ENCODE results near the gene FCHSD1. TPM values are rescaled to one million over a fixed set of nuclear protein-coding genes. Genes with fewer than 3 reads are reported as not detected.

The FCHSD1 gene
- total RNA-seq, 1 experiment from 2014 or later, result 8.5 TPM

DNA sequence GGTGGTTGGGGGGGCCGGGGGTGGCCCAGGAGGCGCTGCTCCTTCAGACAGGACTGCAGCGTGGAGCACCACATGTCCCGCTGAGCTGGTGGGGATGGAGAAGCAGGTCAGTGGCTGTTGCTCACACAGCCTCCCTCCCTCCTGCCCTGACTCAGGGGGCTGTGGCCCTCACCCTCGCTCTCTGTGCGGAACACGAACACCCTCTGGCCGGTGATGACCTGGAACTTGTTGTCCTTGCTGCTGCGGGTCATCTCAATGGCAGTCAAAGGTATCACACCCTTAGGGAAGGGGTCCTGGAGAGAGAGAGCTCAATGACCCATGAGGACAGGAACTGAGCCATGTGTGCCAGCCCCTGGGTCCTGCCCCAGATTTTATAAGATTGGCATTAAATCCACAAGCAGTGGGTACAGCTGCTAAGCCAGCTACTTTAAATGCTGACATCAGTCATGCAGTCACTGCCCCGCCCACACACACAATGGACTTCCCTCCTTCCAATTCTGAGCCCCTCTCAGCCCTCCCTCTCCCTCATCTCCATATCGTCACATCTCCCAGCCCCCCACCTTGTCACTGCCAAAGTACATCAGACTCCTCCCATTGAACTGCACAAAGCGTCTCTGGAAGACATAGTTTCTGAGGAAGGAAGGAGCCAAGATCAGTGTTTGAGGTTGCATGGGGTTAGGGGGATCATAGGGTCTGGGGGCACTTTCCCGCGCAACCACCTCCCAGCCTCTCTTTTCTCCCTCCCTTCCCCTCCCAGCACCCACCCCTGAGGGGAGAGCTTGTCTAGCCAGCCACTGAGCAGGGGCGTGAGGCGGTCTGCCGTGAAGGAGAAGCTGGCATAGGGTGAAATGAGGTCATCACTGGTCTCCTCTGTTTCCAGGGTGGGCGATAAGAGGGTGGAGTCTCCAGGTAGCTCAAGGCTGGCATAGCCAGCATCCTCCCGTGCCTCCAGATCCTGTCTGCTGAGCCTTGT is 21.9 kb upstream of the FCHSD1 start:
- DNase-seq (ENCODE audit: low read depth), result no peak

DNA sequence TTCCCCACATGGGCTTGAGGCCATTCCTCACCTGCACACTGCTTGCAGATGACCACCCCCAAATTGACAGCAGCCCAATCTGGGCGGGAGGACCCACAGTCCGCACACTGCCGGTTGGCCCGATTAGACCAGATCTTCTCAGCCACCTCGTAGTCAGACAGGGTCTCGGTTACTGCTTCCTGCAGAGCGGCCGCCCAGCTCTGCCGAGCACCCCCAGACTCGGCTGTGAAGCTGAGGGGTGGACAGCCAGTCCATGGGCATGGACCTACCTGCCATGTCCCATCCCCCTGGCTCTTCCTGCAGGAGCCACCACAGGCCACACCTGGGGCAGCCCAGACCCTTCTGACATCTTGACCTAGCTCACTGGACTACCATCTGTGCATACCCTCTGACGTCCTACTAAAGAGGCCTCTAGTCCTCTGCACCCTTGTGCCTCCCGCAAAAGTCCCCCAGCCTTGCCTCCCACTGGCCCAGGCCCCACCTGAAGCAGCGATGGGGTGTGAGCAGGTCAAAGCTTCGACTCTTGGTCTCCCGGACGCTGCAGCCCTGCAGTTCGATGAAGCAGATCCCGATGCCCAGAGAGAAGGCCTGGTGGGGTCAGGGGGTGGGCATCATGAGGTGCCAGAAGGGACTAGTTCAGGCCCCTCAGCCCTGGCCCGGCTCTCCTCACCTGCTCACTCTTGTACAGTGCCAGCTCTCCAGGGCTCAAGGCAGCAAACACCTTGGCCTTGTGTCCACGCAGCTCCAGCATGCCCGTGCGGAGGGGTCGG is 21.0 kb upstream of the FCHSD1 start:
- DNase-seq (ENCODE audit: low read depth), result no peak

DNA sequence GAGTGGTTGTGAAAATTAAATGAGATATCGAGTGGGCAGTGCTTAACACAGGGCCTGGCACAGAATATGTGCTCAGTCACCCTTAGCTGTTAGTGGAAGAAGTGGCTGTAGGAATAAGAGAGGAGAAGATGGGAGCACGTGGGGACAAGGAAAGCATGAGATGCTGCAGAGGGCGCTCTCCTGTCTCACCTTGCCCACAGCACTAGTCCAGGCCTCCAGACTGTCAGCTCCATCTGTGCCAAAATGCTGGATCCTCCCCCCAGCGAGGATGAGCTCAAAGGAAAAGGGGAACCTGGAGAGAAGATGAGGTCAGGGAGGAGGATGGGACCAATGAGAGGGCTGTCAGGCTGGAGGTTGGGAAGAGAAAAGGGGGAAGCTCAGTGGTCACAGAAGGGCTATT is 18.3 kb upstream of the FCHSD1 start:
- DNase-seq (ENCODE audit: low read depth), result no peak

DNA sequence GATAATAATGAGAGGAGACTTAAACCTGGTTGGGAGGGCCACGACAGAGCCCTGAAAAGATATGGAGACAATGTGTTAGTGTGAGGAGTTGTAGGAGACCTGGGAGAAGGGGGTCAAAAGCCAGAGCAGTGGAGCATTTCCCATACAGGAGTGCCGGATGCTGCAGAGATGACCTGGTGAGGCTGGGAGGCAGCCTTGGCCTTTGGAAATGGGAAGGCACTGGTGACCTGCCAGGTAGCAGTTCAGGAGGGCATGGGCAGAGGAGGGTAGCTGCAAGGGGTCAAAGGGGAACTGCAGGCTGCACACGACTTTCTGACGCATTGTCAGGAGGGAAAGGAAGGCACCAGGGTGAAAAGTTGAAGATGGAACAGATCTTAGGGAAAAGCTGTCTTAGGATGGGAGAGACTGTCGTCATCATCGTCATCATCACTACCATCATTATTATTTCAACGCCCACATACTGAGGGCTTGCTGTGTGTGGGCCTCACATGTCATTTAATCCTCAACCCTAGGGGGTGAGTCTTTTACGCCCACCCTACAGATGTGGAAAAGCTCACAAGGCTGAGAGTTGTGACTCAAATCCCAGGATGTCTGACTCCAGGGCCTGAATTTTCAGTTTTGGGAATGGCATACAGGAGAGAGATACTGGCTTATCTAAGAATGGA is 17.5 kb upstream of the FCHSD1 start:
- no peak for DNase-seq (ENCODE audit: low read depth)

DNA sequence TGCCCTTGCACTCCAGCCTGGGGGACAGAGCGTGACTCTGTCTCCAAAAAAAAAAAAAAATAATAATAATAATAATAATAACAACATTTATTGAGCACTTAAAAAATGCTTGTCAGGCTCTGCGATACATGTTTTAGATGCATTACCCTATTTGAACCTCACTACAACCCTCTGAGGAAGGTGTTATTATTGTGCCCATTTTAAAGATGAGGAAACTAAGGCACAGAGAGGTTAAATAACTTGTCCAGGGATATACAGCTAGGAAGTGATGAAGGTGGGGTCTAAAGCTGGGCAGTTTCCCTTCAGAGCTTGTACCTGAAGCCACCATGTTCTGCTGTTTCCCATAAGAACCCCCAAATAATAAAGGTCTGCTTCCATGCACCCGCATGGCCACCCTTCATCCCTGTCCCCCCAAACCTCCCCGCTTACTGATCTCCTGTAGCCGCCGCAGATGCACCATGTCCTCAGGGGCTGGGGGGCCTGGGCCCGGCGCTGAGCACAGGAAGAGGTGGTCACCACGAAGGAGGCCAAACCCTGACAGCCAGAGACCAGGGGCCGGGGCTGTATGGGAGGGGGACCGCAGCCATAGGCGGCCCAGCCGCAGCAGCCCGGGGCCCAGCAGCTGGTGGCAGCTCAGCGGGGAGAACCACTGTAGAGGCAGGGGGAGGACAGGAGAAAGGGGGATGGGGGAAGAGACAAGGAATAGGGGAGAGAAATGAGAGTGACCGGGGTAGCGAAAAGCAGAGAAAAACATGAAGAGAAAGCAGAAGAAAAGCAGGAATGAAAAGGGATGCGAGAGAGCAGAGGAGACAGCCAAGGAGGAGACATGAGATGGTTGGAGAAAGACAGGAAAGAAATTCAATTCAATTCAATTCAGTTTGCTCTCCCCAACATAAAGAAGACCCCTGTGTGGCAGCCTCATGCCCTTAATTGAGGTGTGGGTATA is 15.1 kb upstream of the FCHSD1 start:
- DNase-seq (ENCODE audit: low read depth), result no peak

DNA sequence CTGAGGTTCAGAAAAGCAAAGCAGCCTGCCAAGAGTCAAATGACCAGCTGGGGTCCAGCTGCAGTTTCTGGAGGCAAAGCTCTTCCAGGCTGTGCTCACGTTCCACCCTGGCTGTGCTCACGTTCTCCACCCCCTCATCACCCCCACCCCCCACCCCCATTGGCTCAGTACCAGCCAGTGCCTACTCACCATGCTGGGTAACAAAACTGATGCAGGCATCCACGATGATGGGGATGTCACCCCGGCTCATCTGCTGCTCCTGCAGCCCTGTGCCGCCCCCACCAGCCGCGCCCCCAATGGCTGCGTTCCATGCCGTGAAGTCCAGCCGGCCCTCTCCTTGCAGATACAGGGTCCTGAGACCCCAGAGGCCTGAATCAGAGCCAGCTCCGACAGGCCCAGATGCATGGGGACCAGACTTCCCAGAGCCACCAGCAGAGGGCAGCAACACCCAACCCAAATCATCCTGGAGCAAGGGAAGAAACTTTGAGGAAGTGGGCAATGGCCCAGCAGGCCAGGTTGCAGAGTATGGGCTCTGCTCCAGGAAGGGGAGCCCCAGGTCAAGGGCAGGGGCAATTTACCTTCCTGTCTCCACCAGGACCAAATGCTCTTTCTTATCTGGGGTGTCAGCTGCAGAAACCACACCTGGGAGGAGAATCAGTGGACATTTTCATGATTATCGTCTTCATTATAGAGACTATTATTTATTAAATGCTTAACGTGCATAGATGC is 13.7 kb upstream of the FCHSD1 start:
- peak; percentile 54 for DNase-seq (ENCODE audit: low read depth)

DNA sequence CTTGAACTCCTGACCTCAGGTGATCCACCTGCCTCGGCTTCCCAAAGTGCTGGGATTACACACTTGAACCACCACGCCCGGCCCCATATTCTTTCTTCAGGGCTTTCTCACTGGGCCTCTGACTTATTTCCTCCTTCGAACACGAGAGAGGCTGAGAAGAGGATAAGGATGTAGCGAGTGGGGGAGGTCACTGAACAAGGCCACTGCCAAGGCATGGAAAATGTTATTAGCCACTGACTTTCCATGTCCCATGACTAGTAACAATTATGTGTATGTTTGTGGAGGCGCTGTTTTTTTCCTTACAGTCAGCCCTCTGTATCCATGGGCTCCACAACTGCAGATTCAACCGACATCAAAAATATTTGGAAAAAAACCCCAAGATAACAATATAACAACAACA is 12.3 kb upstream of the FCHSD1 start:
- no peak for DNase-seq (ENCODE audit: low read depth)

DNA sequence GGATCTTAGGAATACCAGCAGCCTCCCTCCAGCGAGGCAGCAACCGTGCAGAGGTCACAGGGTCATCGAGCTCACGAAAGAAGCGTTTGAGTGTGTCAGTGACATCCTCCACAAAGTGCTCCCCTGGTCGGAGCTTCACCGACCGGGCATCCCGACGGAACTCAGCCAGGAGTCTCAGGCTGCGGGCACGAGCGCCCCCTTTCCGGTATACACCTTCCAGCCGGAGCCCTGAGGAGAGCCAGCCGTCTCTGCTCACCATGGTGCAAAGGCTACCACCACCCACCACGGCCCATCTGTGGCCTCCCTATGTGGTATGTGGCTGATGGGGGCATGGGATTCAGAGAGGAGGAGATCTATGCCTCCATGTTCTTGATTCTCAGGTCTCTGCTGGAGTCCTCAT is 10.8 kb upstream of the FCHSD1 start:
- DNase-seq (ENCODE audit: low read depth), result no peak

DNA sequence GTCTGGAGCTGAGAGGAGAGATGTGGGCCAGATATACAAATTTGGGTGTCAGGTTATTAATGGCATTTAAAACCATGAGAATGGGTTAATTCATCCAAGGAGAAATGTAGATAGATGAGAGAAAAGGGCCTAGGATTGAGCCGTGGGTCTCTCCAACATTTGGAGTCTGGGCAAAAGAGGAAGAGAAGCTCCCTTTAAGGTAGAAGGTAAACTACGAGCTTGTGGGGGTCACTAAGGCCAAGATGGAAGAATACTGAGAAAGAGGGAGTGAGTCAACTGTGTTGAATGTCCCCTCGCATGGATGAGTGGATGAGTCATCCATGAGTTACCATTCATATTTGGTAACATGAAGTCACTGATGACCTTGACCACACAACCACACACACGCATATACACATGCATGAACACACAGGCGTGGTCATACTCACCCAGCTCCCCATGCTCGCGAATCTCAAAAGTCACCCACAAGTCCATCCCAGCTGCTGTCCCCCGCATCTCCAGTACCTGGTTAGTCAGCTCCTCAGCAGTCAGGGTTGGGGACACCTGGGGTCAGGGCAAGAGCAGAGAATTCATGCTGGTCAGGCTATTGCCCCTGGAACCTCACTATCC is 6.8 kb upstream of the FCHSD1 start:
- peak; percentile 93 for DNase-seq (ENCODE audit: low read depth)

DNA sequence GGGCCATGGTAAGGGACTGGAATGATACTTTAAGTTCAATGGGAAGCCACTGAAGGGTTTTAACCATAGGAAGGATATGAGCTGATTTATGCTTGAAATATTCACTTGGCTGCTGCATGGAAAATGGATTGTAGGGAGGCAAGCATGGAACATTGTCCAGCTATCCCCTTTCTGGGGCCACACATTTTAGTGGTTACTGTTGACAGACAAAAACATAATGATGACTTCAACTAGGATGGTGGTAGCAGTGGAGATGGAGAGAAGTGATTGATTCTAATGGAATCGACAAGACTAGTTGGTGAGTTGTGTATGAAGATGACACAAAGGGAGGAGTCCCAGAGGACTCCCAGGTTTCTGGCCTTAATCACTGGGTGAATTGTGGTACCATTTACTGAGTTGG is 6.2 kb upstream of the FCHSD1 start:
- DNase-seq (ENCODE audit: low read depth), result no peak

DNA sequence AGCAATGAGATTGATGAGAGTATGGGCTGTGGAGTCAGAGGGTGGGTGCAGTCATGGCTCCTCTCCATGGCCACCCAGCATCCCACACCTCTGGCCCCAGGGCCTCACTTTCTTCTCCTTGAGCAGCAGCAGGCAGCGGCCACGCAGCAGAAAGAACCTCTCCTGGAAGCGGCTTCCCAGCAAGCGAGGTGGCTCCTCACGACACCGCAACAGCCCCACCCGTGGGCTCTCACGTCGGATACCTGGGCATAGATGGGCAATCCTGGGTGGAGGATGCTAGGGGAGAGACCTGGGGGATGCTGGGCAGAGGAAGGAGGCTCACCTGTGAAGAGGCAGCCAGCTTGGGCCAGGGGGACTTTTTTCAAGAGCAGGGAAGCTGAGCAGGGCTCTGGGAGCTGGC is 5.2 kb upstream of the FCHSD1 start:
- no peak for DNase-seq (ENCODE audit: low read depth)

DNA sequence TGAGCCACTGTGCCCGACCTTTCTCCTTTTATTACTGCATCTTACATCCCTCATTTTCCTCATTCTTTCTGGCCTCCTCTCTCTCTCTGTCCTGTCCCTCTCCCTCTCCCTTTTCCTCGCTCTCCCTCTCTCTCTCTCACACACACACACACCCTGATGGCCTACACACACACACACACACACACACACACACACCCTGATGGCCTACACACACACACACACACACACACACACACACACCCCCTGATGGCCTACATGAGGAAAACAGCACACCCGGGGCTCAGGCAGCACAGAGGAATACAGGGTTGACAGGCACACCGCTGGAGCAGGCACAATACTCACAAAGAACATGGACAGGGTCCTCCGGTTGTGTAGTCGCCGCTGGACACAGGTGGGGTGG is 3.8 kb upstream of the FCHSD1 start:
- no peak for DNase-seq (ENCODE audit: low read depth)

DNA sequence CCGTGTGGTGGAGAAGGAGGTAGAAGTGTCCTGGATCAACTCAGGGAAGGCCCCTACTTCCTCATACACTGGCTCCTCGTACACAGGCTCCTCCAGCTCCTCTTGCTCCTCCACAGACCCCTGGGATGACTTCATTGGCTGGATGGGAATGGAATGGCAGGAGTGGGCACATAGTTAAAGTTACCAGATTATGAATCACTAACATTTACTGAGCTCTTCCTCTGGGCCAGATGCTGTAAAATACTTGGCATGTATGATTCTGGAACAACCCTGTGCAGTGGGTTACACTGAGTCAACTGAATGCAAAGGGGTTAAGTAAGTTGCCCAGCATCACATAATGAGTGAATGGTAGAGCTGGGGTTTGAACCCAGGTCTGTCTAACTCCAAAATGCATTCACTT is 3.1 kb upstream of the FCHSD1 start:
- DNase-seq (ENCODE audit: low read depth), result peak; percentile 45

DNA sequence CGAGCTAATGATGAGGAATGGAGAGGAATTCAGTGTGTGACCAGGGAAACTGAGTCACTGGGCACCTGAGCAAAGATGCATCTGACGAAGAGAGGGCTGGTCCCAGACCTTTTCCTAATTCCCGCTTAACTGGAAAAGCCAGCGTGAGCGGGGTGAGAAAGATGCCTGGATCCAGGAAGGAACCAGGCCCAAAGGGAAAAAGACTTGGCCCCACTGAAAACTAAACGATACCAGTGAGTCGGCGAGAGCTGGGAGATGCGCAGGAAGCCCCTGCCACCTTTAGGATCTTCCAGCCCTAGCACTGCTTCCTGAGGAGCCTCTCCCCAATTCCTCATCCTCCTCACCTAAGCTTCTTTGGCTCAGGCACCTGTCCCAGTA is 499 bp upstream of the FCHSD1 start:
- no peak for DNase-seq (ENCODE audit: low read depth)

DNA sequence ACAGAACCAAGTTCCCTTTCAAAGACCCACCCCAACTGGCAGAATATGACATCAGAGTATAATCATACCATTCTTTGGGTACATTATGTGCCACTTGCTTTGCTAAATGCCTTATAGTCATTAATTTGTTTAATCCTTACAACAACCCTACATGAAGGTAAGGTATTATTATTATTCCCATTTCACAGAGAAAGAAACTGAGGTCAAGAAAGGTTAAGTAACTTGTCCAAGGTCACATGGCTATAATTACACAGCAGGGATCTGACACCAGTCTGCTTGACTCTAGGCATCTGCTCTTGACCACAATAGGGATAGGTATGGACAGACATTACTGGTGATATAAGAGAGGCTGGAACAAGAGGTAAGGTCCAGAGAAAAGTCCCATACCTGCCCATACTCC is 1.2 kb downstream of the FCHSD1 start:
- no peak for DNase-seq (ENCODE audit: low read depth)

DNA sequence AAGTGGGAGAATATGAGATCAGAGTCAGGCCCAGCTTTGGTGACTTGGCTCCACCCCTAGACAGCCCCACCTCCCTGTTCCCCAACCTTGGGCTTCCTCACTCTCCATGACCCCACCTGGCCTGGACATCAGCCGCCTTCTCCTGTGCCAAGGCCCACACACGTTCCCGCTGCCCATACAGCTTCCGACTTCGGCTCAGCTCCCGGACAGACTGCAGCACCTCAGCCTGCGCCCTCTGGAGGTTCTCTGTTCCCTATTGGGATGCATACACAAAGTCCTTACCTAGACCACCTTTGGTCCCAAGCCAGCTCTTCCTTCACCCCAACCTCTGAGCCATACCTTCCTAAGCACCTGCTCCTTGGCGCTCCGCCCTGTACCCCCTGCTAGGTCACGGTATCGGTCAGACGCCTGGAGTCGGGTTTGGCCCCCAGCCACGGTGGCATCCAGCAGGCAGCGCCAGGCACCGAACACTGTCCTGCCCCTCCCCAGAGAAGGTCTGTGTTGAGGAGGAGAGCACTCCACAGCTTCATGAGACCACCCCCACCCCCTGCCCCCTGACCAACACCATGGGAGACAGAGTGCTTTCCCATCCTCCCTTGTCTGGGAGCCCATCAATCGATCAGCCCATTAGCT is 2.0 kb downstream of the FCHSD1 start:
- no peak for DNase-seq (ENCODE audit: low read depth)

DNA sequence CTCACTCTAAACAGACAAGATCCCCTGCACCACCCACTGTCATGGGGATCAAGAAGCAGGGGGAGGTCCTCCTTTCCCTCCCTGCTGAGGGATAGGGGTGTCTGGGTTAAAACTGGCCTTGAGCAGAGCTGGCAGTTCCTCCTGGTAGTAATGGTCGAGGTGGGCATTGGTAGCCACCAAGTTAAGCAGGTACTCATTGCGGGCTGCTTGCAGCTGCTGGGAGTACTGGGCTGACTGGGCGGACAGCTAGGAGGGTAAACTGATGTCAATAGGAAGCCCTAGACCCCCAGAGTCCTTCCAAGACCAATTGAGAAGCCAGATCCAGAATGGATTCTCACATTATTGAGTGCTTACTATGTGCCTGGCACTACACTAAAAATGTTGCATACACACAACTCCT is 3.4 kb downstream of the FCHSD1 start:
- no peak for DNase-seq (ENCODE audit: low read depth)

DNA sequence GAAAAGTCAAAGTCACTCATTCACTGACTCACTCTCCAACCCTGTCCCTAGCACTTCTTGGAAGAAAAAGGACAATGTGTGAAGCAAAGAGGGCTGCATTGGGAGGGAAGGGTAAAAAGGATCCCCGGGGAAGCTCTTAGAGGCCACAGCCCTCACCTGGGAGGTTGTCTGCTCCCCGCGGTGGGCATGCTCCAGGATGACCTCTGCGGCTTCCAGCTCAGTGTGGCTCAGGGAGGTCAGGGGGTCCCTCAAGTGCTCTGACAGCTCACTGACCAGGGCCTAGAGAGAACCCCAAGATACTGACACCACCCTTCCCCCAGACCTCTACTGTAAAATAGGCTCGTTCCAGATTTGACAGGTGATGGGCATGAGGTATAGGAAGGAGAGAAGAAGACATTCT is 4.0 kb downstream of the FCHSD1 start:
- DNase-seq (ENCODE audit: low read depth), result no peak

DNA sequence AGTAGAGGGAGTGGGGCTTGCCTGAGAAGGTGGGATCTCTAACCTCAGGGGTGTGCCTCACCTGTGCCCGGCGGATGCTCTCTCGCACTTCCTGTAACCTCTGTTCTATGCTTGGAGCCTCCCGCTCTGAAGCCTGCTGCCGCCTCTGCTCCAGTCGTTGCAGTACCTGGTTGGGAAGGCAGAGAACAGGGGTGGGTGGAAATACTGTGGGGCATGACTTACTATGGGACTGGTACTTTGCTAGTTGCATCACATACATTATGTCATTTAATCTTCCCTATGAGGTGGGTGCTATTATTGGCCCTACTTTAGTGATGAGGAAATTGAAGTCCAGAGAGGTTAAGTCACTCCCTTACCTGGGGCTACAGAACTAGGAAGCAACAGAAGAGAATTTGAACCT is 5.2 kb downstream of the FCHSD1 start:
- DNase-seq (ENCODE audit: low read depth), result no peak

Measured in RPMI7951 (cell line).